ENCODE results near the gene CDT1.
"Not testable (repeated sequence)": the region's sequence is repeated elsewhere in the genome, so short reads cannot be mapped to it uniquely, and the experiment has no call there.

Gene CDT1

GRCh38 chr16:88769617-88770460 lies 33.8 kb upstream of the CDT1 start:
- H3K4me3 ChIP-seq (ENCODE audit: low read length in 2 of 2): peak overlapping the region in 1 of 2 donors; percentile 64

GRCh38 chr16:88770461-88771293 lies 32.9 kb upstream of the CDT1 start:
- Histone ChIP-seq H3K4me1 (ENCODE audit: control insufficient read depth, insufficient read depth, low read length) (peaks cover 92% of the 10 kb centered on the region), H3K4me3 (ENCODE audit: low read length in 2 of 2) (peak overlapping the region; percentile 43 to 64)

More at GRCh38 chr16:88769617-88770460, 33.8 kb upstream of the CDT1 start:
- H3K4me1 ChIP-seq (ENCODE audit: control insufficient read depth, insufficient read depth, low read length): peaks cover 93% of the 10 kb centered on the region
- no peaks in the 10 kb centered on the region for H3K9me3 ChIP-seq (ENCODE audit: control insufficient read depth in 2 of 2, low read length in 2 of 2)
- H3K27me3 ChIP-seq (ENCODE audit: control insufficient read depth in 1 of 2, insufficient read depth in 2 of 2, low read length in 2 of 2): no peaks in the 10 kb centered on the region
- peak overlapping the region; percentile 55 to 60 for H3K9ac ChIP-seq (ENCODE audit: low read length in 2 of 2)
- no peaks in the 10 kb centered on the region for H3K36me3 ChIP-seq (ENCODE audit: control insufficient read depth in 2 of 2, insufficient read depth in 2 of 2, low read length in 2 of 2)
- H3K27ac ChIP-seq (ENCODE audit: low read length): peak overlapping the region; percentile 89

GRCh38 chr16:88771294-88771772 lies 32.3 kb upstream of the CDT1 start:
- H3K27ac ChIP-seq (ENCODE audit: low read length): peak overlapping the region; percentile 89
- peaks cover 0 to 2% of the 10 kb centered on the region in 2 donors for H3K36me3 ChIP-seq (ENCODE audit: control insufficient read depth in 2 of 2, insufficient read depth in 2 of 2, low read length in 2 of 2)
- H3K27me3 ChIP-seq (ENCODE audit: control insufficient read depth in 1 of 2, insufficient read depth in 2 of 2, low read length in 2 of 2): no peaks in the 10 kb centered on the region
- H3K9me3 ChIP-seq (ENCODE audit: control insufficient read depth in 2 of 2, low read length in 2 of 2): no peaks in the 10 kb centered on the region
- peaks cover 90% of the 10 kb centered on the region for H3K4me1 ChIP-seq (ENCODE audit: control insufficient read depth, insufficient read depth, low read length)
- H3K4me3 ChIP-seq (ENCODE audit: low read length in 2 of 2): peak overlapping the region; percentile 43 to 64
- H3K9ac ChIP-seq (ENCODE audit: low read length in 2 of 2): peak overlapping the region; percentile 55 to 60

More at GRCh38 chr16:88770461-88771293, 32.9 kb upstream of the CDT1 start:
- peak overlapping the region; percentile 55 to 60 for H3K9ac ChIP-seq (ENCODE audit: low read length in 2 of 2)
- no peaks in the 10 kb centered on the region for H3K27me3 ChIP-seq (ENCODE audit: control insufficient read depth in 1 of 2, insufficient read depth in 2 of 2, low read length in 2 of 2)
- peaks cover 0 to under 1% of the 10 kb centered on the region in 2 donors for H3K36me3 ChIP-seq (ENCODE audit: control insufficient read depth in 2 of 2, insufficient read depth in 2 of 2, low read length in 2 of 2)
- no peaks in the 10 kb centered on the region for H3K9me3 ChIP-seq (ENCODE audit: control insufficient read depth in 2 of 2, low read length in 2 of 2)
- peak overlapping the region; percentile 89 for H3K27ac ChIP-seq (ENCODE audit: low read length)

GRCh38 chr16:88771781-88772180 lies 31.8 kb upstream of the CDT1 start:
- Histone ChIP-seq H3K4me1 (ENCODE audit: control insufficient read depth, insufficient read depth, low read length) (peaks cover 90% of the 10 kb centered on the region), H3K9ac (ENCODE audit: low read length in 2 of 2) (peak overlapping the region in 1 of 2 donors; percentile 38), H3K27ac (ENCODE audit: low read length) (peak overlapping the region; percentile 89)
- not testable (repeated sequence) for H3K36me3 ChIP-seq (ENCODE audit: control insufficient read depth in 2 of 2, insufficient read depth in 2 of 2, low read length in 2 of 2); H3K4me3 ChIP-seq (ENCODE audit: low read length in 2 of 2); H3K9me3 ChIP-seq (ENCODE audit: control insufficient read depth in 2 of 2, low read length in 2 of 2); H3K27me3 ChIP-seq (ENCODE audit: control insufficient read depth in 1 of 2, insufficient read depth in 2 of 2, low read length in 2 of 2)

- peaks cover 90% of the 10 kb centered on the region for H3K4me1 ChIP-seq (ENCODE audit: control insufficient read depth, insufficient read depth, low read length)
- no peaks in the 10 kb centered on the region for H3K27me3 ChIP-seq (ENCODE audit: control insufficient read depth in 1 of 2, insufficient read depth in 2 of 2, low read length in 2 of 2)
- peaks cover 0 to 2% of the 10 kb centered on the region in 2 donors for H3K36me3 ChIP-seq (ENCODE audit: control insufficient read depth in 2 of 2, insufficient read depth in 2 of 2, low read length in 2 of 2)
- peak overlapping the region in 1 of 2 donors; percentile 45 for H3K9ac ChIP-seq (ENCODE audit: low read length in 2 of 2)
- H3K4me3 ChIP-seq (ENCODE audit: low read length in 2 of 2): peak overlapping the region in 1 of 2 donors; percentile 44
- peak overlapping the region; percentile 74 for H3K27ac ChIP-seq (ENCODE audit: low read length)
- H3K9me3 ChIP-seq (ENCODE audit: control insufficient read depth in 2 of 2, low read length in 2 of 2): no peaks in the 10 kb centered on the region
Measured at GRCh38 chr16:88772871-88773811, 30.4 kb upstream of the CDT1 start.

GRCh38 chr16:88773812-88774291 lies 29.7 kb upstream of the CDT1 start:
- H3K4me1 ChIP-seq (ENCODE audit: control insufficient read depth, insufficient read depth, low read length): peaks cover 90% of the 10 kb centered on the region
- H3K4me3 ChIP-seq (ENCODE audit: low read length in 2 of 2): peak overlapping the region in 1 of 2 donors; percentile 35
- peak overlapping the region; percentile 74 for H3K27ac ChIP-seq (ENCODE audit: low read length)

GRCh38 chr16:88774544-88775393 lies 28.8 kb upstream of the CDT1 start:
- peak overlapping the region; percentile 55 for H3K27ac ChIP-seq (ENCODE audit: low read length)
- peaks cover 0 to 2% of the 10 kb centered on the region in 2 donors for H3K36me3 ChIP-seq (ENCODE audit: control insufficient read depth in 2 of 2, insufficient read depth in 2 of 2, low read length in 2 of 2)
- H3K4me1 ChIP-seq (ENCODE audit: control insufficient read depth, insufficient read depth, low read length): peaks cover 90% of the 10 kb centered on the region
- H3K9ac ChIP-seq (ENCODE audit: low read length in 2 of 2): no peak overlapping the region
- no peaks in the 10 kb centered on the region for H3K27me3 ChIP-seq (ENCODE audit: control insufficient read depth in 1 of 2, insufficient read depth in 2 of 2, low read length in 2 of 2)
- H3K4me3 ChIP-seq (ENCODE audit: low read length in 2 of 2): no peak overlapping the region
- H3K9me3 ChIP-seq (ENCODE audit: control insufficient read depth in 2 of 2, low read length in 2 of 2): no peaks in the 10 kb centered on the region

More at GRCh38 chr16:88773812-88774291, 29.7 kb upstream of the CDT1 start:
- Histone ChIP-seq H3K27me3 (ENCODE audit: control insufficient read depth in 1 of 2, insufficient read depth in 2 of 2, low read length in 2 of 2) (no peaks in the 10 kb centered on the region), H3K36me3 (ENCODE audit: control insufficient read depth in 2 of 2, insufficient read depth in 2 of 2, low read length in 2 of 2) (peaks cover 0 to 2% of the 10 kb centered on the region in 2 donors), H3K9ac (ENCODE audit: low read length in 2 of 2) (no peak overlapping the region), H3K9me3 (ENCODE audit: control insufficient read depth in 2 of 2, low read length in 2 of 2) (no peaks in the 10 kb centered on the region)

GRCh38 chr16:88775825-88776224 lies 27.8 kb upstream of the CDT1 start:
- Histone ChIP-seq H3K4me3 (ENCODE audit: low read length in 2 of 2) (no peak overlapping the region), H3K4me1 (ENCODE audit: control insufficient read depth, insufficient read depth, low read length) (peaks cover 90% of the 10 kb centered on the region), H3K9me3 (ENCODE audit: control insufficient read depth in 2 of 2, low read length in 2 of 2) (no peaks in the 10 kb centered on the region), H3K9ac (ENCODE audit: low read length in 2 of 2) (no peak overlapping the region), H3K27me3 (ENCODE audit: control insufficient read depth in 1 of 2, insufficient read depth in 2 of 2, low read length in 2 of 2) (no peaks in the 10 kb centered on the region), H3K36me3 (ENCODE audit: control insufficient read depth in 2 of 2, insufficient read depth in 2 of 2, low read length in 2 of 2) (peaks cover 0 to 2% of the 10 kb centered on the region in 2 donors), H3K27ac (ENCODE audit: low read length) (peak overlapping the region; percentile 93)

Measured in stomach smooth muscle (tissue), 2 donors.